Activated CD4-positive, alpha-beta T cell treated with anti-CD3 and anti-CD28 coated beads, Interleukin-2, amount 50 U/mL, for 24 hours (primary cell): ENCODE data around the gene RSAD1.

Experiments
- DNase-seq, 2 donors: peaks; one replicate each; pipeline ENCODE4 v3.0.0-alpha.2; 2020; ENCODE audit warnings: low read depth in 1 of 2, low spot score in 1 of 2

The RSAD1 gene

GRCh38 chr17:50488880-50489279, 10.2 kb downstream of the RSAD1 start:
- DNase-seq = no peak

GRCh38 chr17:50491505-50491904, 12.8 kb downstream of the RSAD1 start:
- no peak for DNase-seq

GRCh38 chr17:50492214-50492613, 13.6 kb downstream of the RSAD1 start:
- no peak for DNase-seq

GRCh38 chr17:50493744-50494143, 15.1 kb downstream of the RSAD1 start:
- DNase-seq = no peak

GRCh38 chr17:50495217-50495823, 16.7 kb downstream of the RSAD1 start:
- DNase-seq = no peak

- no peak for DNase-seq
Measured at GRCh38 chr17:50495918-50496317, 17.3 kb downstream of the RSAD1 start.

- DNase-seq = no peak
Measured at GRCh38 chr17:50498021-50498874, 19.6 kb downstream of the RSAD1 start.

GRCh38 chr17:50499270-50499669, 20.6 kb downstream of the RSAD1 start:
- no peak for DNase-seq

- DNase-seq = no peak
Measured at GRCh38 chr17:50499721-50500120, 21.1 kb downstream of the RSAD1 start.

- no peak for DNase-seq
Measured at GRCh38 chr17:50501054-50501453, 22.4 kb downstream of the RSAD1 start.

- no peak for DNase-seq
Measured at GRCh38 chr17:50502301-50502990, 23.8 kb downstream of the RSAD1 start.

- DNase-seq = no peak
Measured at GRCh38 chr17:50505591-50506130, 27.0 kb downstream of the RSAD1 start.

GRCh38 chr17:50506298-50506697, 27.6 kb downstream of the RSAD1 start:
- DNase-seq = no peak

GRCh38 chr17:50507871-50508572, 29.4 kb downstream of the RSAD1 start, which contains the start of gene MYCBPAP:
Gene MYCBPAP, plus strand, starts transcription at chr17:50508439. Its CDS starts 236 bp downstream, at chr17:50508675.
- peak; percentile 50 to 73 for DNase-seq

- no peak for DNase-seq
Measured at GRCh38 chr17:50508573-50509460, 30.2 kb downstream of the RSAD1 start.

GRCh38 chr17:50511058-50511457, 32.4 kb downstream of the RSAD1 start:
- DNase-seq = peak in 1 of 2 donors; percentile 48

- DNase-seq = no peak
Measured at GRCh38 chr17:50513495-50513894, 34.8 kb downstream of the RSAD1 start.

- DNase-seq = no peak
Measured at GRCh38 chr17:50514388-50514787, 35.7 kb downstream of the RSAD1 start.

- no peak for DNase-seq
Measured at GRCh38 chr17:50514936-50515702, 36.5 kb downstream of the RSAD1 start.
